Endometrial microvascular endothelial cells (primary cell): ENCODE measurements around the gene NUCB1. TPM values are rescaled to one million over a fixed set of nuclear protein-coding genes. Genes with fewer than 3 reads are reported as not detected.

Source experiments
- in situ Hi-C: cut with HindIII; loops from 2 replicates; pipeline ENCODE4 v1.10.0; 2017; ENCODE audit warnings: low sequenced_read_pairs, low pct_unique_long_range_greater_than_20kb; ENCODE audit errors: inconsistent ontology term
- total RNA-seq: library from RNA; depleted of rRNA; stranded (reverse); fragments of >200 nt; gene quantifications from one replicate; pipeline ENCODE4 v1.2.3, GENCODE V29; 2015; ENCODE audit errors: inconsistent ontology term

The NUCB1 gene
- total RNA-seq, 1 donor from 2014 or later = 227 TPM

DNA sequence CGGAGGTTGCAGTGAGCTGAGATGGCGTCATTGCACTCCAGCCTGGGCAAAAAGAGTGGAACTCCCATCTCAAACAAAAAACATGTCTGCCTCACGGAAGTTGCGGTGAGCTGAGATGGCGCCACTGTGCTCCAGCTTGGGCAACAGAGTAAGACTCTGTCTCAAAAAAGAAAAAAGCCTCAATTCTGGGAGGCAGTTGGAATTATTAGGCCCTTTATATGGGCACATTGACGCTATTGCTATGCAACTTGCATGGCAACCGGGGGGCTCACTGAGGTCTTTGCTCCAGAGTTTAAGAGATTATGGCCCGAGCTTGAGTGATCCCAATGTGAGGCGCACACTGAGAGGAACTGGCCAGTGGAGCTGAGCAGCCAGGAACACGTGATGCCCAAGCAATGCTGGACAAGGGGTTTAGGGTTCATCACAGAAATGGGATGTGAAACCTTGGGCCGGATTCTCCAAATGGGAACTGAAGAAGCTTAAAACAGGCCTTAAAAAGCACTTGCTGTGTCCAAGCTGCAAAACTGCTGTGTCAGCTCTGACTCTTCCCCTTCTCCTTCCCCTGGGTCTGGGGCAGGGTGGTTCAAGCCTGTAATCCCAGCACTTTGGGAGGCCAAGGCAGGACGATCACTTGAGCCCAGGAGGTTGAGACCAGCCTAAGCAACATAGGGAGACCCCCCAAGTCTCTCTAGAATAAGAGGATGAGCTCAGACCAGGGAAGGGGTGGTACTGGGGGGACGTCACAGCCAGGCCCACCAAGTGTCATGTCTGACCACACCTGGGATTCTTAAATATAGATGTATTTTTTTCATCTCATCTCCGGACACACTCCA is 67.5 kb downstream of the NUCB1 start:
- in situ Hi-C loops = no loop called here

- in situ Hi-C loops = no loop called here
Observed at GRCh38 chr19:48968179-48968661, 68.1 kb downstream of the NUCB1 start.

- in situ Hi-C loops = no loop called here
Observed at GRCh38 chr19:48968813-48969218, 68.7 kb downstream of the NUCB1 start.

- in situ Hi-C loops = no loop called here
Observed at GRCh38 chr19:48969276-48970138, 69.4 kb downstream of the NUCB1 start.

- in situ Hi-C loops = no loop called here
Observed at GRCh38 chr19:48970139-48970766, 70.1 kb downstream of the NUCB1 start.

DNA sequence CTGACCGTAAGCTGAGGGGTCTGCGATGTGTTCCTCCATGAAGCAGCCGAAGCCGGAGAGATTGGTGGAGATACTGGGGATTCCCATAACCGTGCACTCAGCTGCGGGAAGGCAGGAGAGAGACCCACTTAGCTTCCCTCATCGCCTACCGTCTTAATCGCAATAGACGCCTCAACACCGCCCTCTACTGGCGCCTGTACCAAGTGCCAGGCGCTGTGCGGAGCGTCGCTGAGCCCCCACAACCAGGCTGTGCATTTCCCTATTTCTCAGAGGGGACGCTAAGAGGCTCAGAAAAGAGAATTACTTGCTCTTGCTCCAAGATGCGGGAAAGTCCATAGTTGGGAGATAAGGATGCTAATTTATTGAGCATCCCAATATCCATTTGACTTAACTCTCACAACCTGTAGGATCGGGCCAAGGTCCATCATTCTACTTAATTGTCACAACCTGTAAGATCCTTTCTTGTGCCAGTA is 70.8 kb downstream of the NUCB1 start:
- in situ Hi-C loops = no loop called here

Other genes with a start within 250 kb of the NUCB1 start
- not detected for gene NTN5, start 227.3 kb upstream of the NUCB1 start, total RNA-seq
- not detected for gene FUT2, start 204.3 kb upstream of the NUCB1 start, total RNA-seq
- 0.09 TPM for gene MAMSTR, start 180.6 kb upstream of the NUCB1 start, total RNA-seq
- 191 TPM for gene RASIP1, start 159.7 kb upstream of the NUCB1 start, total RNA-seq
- 0.84 TPM for gene IZUMO1, start 153.4 kb upstream of the NUCB1 start, total RNA-seq
- 4.9 TPM for gene FUT1, start 147.7 kb upstream of the NUCB1 start, total RNA-seq
- gene FGF21, start 144.8 kb upstream of the NUCB1 start, total RNA-seq = not detected
- 82.0 TPM for gene BCAT2, start 89.3 kb upstream of the NUCB1 start, total RNA-seq
- gene HSD17B14, start 63.8 kb upstream of the NUCB1 start, total RNA-seq = 4.5 TPM
- not detected for gene PLEKHA4, start 31.7 kb upstream of the NUCB1 start, total RNA-seq
- gene PPP1R15A, start 27.9 kb upstream of the NUCB1 start, total RNA-seq = 56.0 TPM
- gene TULP2, start 1.6 kb upstream of the NUCB1 start, total RNA-seq = not detected
- gene DHDH, start 33.4 kb downstream of the NUCB1 start, total RNA-seq = not detected
- 149 TPM for gene BAX, start 54.6 kb downstream of the NUCB1 start, total RNA-seq
- gene FTL, start 65.0 kb downstream of the NUCB1 start, total RNA-seq = 3,048 TPM
- gene GYS1, start 93.0 kb downstream of the NUCB1 start, total RNA-seq = 45.1 TPM
- 267 TPM for gene RUVBL2, start 93.6 kb downstream of the NUCB1 start, total RNA-seq
- not detected for gene LHB, start 116.8 kb downstream of the NUCB1 start, total RNA-seq
- not detected for gene CGB3, start 124.0 kb downstream of the NUCB1 start, total RNA-seq
- gene CGB2, start 131.6 kb downstream of the NUCB1 start, total RNA-seq = not detected
- gene CGB1, start 136.6 kb downstream of the NUCB1 start, total RNA-seq = not detected
- not detected for gene CGB5, start 143.5 kb downstream of the NUCB1 start, total RNA-seq
- gene CGB8, start 148.8 kb downstream of the NUCB1 start, total RNA-seq = not detected
- gene CGB7, start 157.4 kb downstream of the NUCB1 start, total RNA-seq = not detected
- not detected for gene NTF4, start 164.5 kb downstream of the NUCB1 start, total RNA-seq
- gene KCNA7, start 172.4 kb downstream of the NUCB1 start, total RNA-seq = not detected
- 260 TPM for gene SNRNP70, start 185.1 kb downstream of the NUCB1 start, total RNA-seq
- 0.74 TPM for gene LIN7B, start 214.1 kb downstream of the NUCB1 start, total RNA-seq
- 0.74 TPM for gene C19orf73, start 218.8 kb downstream of the NUCB1 start, total RNA-seq
- gene PPFIA3, start 219.2 kb downstream of the NUCB1 start, total RNA-seq = 1.9 TPM